Skeletal muscle tissue (tissue), 4 donors: Measurements from ENCODE around the gene EIPR1. TPM values are rescaled to one million over a fixed set of nuclear protein-coding genes. Genes with fewer than 3 reads are reported as not detected.

Experiments used
- H3K27ac ChIP-seq: one replicate; pipeline ENCODE4 v1.7.0; 2013; ENCODE audit warnings: mild to moderate bottlenecking, low read depth, low read length, inconsistent platforms
- H3K27me3 ChIP-seq, 3 donors: one replicate each; pipeline ENCODE4 v1.7.0; 2013; ENCODE audit warnings: low read length in 3 of 3; ENCODE audit not compliant: control insufficient read depth in 3 of 3, insufficient read depth in 3 of 3
- H3K36me3 ChIP-seq, 3 donors: one replicate each; pipeline ENCODE4 v1.7.0; 2013; ENCODE audit warnings: low read length in 3 of 3; ENCODE audit not compliant: control insufficient read depth in 3 of 3, insufficient read depth in 3 of 3
- H3K4me1 ChIP-seq, 3 donors: one replicate each; pipeline ENCODE4 v1.7.0; 2013; ENCODE audit warnings: low read length in 3 of 3, mild to moderate bottlenecking in 3 of 3; ENCODE audit not compliant: control insufficient read depth in 3 of 3, insufficient read depth in 3 of 3
- H3K4me3 ChIP-seq, 3 donors: one replicate each; pipeline ENCODE4 v1.7.0; 2013; ENCODE audit warnings: low read length in 3 of 3
- H3K9ac ChIP-seq, 3 donors: one replicate each; pipeline ENCODE4 v1.7.0; 2013; ENCODE audit warnings: low read length in 3 of 3, mild to moderate bottlenecking in 3 of 3, moderate library complexity in 2 of 3, low read depth in 1 of 3
- H3K9me3 ChIP-seq, 3 donors: one replicate each; pipeline ENCODE4 v1.7.0; 2013; ENCODE audit warnings: low read length in 3 of 3; ENCODE audit not compliant: control insufficient read depth in 3 of 3
- total RNA-seq: library from RNA; depleted of rRNA; stranded (reverse); fragments of >200 nt; gene quantifications from one replicate; pipeline ENCODE4 v1.2.3, GENCODE V29; 2014
- donor health status: Osteomylitis.

EIPR1 gene
- total RNA-seq, 1 donor from 2014 or later: 12.0 TPM

DNA sequence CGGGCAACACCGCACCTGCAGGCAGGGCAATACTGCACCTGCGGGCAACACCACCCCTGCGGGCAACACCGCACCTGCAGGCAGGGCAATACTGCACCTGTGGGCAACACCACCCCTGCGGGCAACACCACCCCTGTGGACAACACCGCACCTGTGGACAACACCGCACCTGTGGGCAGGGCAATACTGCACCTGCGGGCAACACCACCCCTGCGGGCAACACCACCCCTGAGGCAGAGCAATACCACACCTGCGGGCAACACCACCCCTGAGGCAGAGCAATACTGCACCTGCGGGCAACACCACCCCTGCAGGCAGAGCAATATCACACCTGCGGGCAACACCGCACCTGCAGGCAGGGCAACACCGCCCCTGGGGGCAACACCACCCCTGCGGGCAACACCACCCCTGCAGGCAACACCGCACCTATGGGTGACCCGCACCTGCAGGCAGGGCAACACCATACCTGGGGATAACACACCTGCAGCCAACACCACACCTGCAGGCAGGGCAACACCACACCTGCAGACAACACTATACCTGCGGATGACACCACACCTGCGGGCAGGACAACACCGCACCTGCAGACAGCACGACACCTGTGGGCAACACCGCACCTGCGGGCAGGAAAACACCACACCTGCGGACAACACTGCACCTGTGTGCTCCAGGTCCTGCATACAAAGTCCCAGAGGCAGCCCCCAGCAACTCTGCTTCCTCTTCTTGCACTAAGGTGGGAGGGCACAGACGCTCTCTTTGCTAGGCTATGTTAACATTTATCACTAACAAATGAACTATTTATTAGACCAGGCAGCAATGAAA lies 57.7 kb downstream of the EIPR1 start:
- Histone ChIP-seq H3K27ac (no peak overlapping the region), H3K4me1 (no peaks in the 10 kb centered on the region), H3K9ac (no peak overlapping the region), H3K4me3 (no peak overlapping the region), H3K27me3 (no peaks in the 10 kb centered on the region), H3K36me3 (peaks cover 0 to 7% (median 2%) of the 10 kb centered on the region in 3 donors), H3K9me3 (no peaks in the 10 kb centered on the region)

DNA sequence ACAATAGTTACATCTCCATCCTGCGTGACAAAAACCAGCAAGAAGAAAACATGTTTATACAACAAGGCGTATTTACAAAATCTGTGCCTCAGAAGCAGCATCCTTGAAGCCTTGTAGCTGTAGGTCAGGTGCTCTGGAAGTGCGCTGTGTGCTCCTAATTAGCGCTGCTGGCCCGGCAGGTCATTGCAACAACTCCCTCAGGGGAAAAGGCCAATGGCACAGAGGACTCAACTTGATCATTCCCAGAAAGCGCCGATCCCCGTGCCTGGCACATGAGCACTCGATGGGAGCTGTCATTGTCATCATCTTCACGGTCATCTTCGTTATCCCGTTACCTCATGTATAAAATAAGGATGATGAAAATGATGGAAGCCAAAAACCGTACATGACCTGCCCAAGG lies 58.5 kb downstream of the EIPR1 start:
- no peaks in the 10 kb centered on the region for H3K9me3 ChIP-seq

DNA sequence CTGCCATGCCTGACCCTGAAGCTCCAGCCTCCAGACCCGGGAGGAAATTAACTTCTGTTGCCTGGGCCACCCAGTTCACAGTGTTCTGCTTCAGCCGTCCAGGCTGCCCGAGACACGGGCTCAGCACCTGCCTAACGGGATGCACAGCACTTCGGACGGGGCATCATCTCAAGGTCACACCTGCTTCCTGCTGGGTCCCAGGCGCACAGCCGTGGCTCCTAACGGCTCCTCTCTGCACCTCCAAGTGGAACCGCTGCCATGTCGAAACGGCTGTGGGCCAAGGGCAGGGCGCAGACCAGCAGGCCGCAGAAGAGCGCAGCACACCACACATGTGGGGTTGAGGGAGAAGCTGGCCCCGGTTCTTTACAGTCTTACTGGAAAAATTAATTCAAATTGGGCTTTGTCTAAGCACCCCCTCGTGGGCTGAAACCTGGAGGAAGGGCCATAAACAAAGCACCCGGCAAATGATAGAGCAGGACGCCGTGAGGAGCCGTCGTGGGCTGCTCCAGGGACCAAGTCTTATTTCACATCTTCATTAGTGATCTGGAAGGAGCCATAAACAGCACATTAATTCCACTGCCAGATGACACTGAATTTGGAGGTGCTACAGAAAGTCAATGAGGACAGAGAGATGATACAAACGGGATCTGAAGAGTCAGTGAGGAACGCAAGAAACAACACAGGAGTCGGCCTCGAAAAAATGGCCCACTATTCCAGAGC lies 59.6 kb downstream of the EIPR1 start:
- H3K27me3 ChIP-seq: no peaks in the 10 kb centered on the region
- peaks cover 0 to 7% (median 2%) of the 10 kb centered on the region in 3 donors for H3K36me3 ChIP-seq

More for the DNA sequence above, 58.5 kb downstream of the EIPR1 start:
- Histone ChIP-seq H3K4me1 (no peaks in the 10 kb centered on the region), H3K4me3 (no peak overlapping the region), H3K27me3 (no peaks in the 10 kb centered on the region), H3K27ac (no peak overlapping the region), H3K9ac (no peak overlapping the region), H3K36me3 (peaks cover 0 to 7% (median 2%) of the 10 kb centered on the region in 3 donors)

DNA sequence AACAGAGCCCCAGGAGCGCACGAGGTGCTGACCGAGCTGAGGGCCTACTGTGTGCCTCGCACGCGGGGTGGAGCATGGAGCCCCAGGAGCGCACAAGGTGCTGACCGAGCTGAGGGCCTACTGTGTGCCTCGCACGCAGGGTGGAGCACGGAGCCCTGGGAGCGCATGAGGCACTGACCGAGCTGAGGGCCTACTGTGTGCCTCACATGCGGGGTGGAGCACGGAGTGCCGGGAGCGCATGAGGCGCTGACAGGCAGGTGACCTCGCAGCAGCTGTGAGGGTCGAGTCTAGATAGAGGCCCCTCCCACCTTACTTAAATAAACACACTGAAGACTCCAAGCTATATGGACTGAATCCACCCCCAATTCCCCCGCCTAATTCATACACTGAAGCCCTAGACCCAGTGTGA lies 60.3 kb downstream of the EIPR1 start:
- Histone ChIP-seq H3K9me3 (no peaks in the 10 kb centered on the region), H3K27me3 (no peaks in the 10 kb centered on the region), H3K9ac (no peak overlapping the region), H3K4me1 (no peaks in the 10 kb centered on the region), H3K36me3 (peaks cover 0 to 7% (median 2%) of the 10 kb centered on the region in 3 donors), H3K4me3 (no peak overlapping the region), H3K27ac (no peak overlapping the region)

More for the DNA sequence above, 59.6 kb downstream of the EIPR1 start:
- H3K9me3 ChIP-seq: no peaks in the 10 kb centered on the region
- H3K9ac ChIP-seq: no peak overlapping the region
- no peak overlapping the region for H3K4me3 ChIP-seq
- no peaks in the 10 kb centered on the region for H3K4me1 ChIP-seq
- no peak overlapping the region for H3K27ac ChIP-seq

DNA sequence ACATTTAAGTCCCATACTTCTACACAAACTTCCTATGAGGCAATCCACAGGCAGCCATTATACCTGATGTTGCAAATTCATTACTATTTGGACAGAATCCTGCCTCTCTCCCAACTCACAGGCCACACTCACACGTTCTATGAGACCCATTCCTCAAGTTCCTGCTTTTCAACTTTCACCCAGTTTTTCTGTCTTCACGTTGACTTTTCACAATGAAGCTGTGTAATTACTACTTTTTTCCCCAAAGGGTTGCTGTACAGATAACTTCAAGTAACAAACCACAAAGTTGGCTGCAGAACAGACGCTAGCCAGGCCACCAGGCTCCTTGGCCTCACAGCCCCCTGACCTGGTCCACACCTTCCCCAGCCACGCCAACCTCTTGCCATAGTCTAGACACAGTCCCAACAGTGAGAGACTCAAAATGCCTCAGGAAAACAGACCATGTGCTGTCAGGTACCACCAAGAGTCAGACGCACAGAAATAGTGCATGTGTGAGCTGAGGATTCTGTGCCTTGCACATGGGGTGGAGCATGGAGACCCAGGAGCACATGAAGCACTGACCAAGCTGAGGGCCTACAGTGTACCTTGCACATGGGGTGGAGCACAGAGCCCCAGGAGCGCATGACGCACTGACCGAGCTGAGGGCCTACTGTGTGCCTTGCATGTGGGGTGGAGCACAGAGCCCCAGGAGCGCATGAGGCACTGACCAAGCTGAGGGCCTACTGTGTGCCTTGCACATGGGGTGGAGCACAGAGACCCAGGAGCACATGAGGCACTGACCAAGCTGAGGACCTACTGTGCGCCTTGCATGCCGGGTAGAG lies 61.0 kb downstream of the EIPR1 start:
- no peak overlapping the region for H3K9ac ChIP-seq
- no peaks in the 10 kb centered on the region for H3K9me3 ChIP-seq
- H3K27me3 ChIP-seq: no peaks in the 10 kb centered on the region
- no peak overlapping the region for H3K4me3 ChIP-seq
- no peaks in the 10 kb centered on the region for H3K4me1 ChIP-seq
- no peak overlapping the region for H3K27ac ChIP-seq
- peaks cover 0 to 4% (median 2%) of the 10 kb centered on the region in 3 donors for H3K36me3 ChIP-seq

DNA sequence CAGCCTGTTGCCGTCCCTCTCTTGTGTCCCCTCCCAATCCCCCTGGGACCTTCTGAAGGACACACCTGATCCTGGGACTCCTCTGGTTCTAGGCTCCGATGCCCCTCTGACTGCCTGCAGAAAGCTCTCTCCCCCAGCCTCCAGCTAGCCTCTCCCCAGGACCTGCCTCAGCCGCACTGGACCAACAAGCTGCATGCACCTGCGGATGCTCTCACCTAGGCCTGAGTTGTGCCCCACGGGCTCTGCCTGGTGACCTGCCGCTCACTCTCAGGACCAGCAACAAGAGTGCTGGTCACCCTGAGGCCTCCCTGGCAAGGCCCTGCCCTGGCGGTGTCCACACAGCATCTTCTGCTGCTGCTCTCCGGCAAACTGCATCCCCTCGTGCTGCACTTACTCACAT lies 63.0 kb downstream of the EIPR1 start:
- Histone ChIP-seq H3K4me3 (no peak overlapping the region), H3K27me3 (no peaks in the 10 kb centered on the region), H3K9ac (no peak overlapping the region), H3K36me3 (peaks cover 0 to 4% (median 2%) of the 10 kb centered on the region in 3 donors), H3K27ac (no peak overlapping the region), H3K9me3 (no peaks in the 10 kb centered on the region), H3K4me1 (no peaks in the 10 kb centered on the region)

DNA sequence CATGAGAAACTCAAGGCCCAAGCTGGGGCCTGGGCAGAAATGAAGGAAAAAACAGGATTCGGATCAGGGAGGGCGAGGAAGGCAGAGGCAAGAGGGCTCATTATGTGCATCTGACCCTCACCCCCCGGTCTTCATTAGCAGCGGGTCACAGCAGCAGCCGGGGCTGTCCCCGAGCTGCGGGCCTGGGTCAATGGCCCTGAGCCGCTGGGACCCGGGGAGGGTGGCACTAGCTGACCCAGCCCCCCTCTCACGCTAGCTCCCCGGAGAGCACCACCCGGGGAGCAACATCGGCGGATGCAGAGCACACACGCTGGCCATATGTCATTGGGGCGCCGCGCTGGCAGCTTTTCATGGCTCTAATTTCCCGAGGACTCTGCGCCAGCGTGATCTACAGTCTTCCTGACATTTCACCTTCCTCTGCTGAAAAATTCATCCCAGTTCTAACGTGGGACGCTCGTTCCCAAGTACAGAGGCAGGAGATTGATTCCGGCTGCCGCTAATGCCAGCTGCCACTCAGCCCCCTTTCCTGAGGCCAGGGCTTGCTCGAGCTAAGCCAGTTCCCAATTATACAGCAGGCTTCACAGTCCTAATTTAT lies 63.7 kb downstream of the EIPR1 start:
- peaks cover 0 to 4% (median 2%) of the 10 kb centered on the region in 3 donors for H3K36me3 ChIP-seq
- no peaks in the 10 kb centered on the region for H3K4me1 ChIP-seq
- no peak overlapping the region for H3K4me3 ChIP-seq
- H3K27ac ChIP-seq: no peak overlapping the region
- H3K27me3 ChIP-seq: no peaks in the 10 kb centered on the region
- no peaks in the 10 kb centered on the region for H3K9me3 ChIP-seq
- no peak overlapping the region for H3K9ac ChIP-seq

DNA sequence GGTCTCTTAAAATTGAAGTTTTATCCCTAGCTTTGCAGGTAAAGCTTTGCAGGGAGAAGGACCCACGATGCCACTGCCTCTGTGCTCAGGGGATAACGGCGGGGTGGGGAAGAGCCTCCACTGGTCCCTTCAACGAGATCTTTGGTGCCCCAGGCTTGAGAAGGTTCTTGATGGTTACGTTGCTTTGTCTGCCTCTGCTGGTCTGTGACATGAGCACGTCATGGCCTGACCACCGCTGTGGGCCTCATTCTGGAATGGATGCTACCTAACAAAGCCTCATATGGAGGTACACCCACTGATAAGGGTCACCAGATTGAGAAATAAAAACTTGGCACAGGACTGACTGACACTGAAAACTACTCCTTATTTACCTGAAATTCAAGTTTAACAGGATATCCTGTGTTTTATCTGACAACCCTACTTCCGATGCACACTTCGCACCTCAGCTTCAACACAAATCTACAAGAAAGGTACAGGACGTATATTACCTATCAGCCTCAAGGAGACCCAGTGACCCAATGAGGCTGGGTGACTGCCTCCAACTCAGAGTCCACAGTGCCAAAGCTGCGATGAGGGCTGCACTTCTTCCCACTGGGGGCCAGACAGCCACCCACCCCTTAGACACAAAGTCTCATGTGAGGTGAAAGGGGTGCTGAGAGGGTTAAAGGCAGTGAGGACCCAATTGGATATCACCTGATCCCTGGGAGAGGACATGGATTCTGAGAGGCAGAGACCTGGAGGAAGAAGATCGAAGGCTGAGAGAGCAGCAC lies 64.9 kb downstream of the EIPR1 start:
- Histone ChIP-seq H3K4me3 (no peak overlapping the region), H3K36me3 (peaks cover 0 to 2% (median 1%) of the 10 kb centered on the region in 3 donors), H3K9me3 (no peaks in the 10 kb centered on the region)

DNA sequence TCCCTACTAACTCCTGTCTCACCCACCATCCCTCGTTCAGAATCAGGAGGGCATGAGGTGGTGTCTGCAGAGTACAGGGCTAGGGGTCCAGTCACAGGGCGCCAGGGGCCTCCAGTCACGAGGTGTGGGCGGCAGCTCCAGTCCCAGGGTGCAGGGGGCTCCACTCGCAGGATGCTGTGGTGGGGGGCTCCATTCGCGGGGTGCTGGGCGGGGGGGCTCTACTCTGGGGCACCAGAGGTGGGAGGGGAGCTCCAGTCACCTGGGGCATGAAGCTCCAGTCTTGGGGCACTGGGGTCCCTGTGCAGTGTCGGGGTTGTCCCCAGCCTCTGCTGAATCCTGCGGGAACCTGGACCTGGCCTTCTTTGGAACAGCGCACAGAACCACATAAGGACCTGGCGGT lies 66.0 kb downstream of the EIPR1 start:
- H3K36me3 ChIP-seq: no peaks in the 10 kb centered on the region
- H3K27me3 ChIP-seq: no peaks in the 10 kb centered on the region
- no peaks in the 10 kb centered on the region for H3K9me3 ChIP-seq
- no peak overlapping the region for H3K4me3 ChIP-seq
- no peak overlapping the region for H3K9ac ChIP-seq
- H3K4me1 ChIP-seq: no peaks in the 10 kb centered on the region
- no peak overlapping the region for H3K27ac ChIP-seq

More for the DNA sequence above, 64.9 kb downstream of the EIPR1 start:
- Histone ChIP-seq H3K27me3 (no peaks in the 10 kb centered on the region), H3K9ac (no peak overlapping the region), H3K4me1 (no peaks in the 10 kb centered on the region), H3K27ac (no peak overlapping the region)
